PC-3 (cell line): Measurements from ENCODE around the gene DSG2.

Source experiments
- EZH2 ChIP-seq: fragments of 300-600 bp; sonication (generic); IDR thresholded peaks from one replicate; pipeline ENCODE4 v1.6.1; 2017; ENCODE audit warnings: antibody characterized with exemption, mild to moderate bottlenecking, low read length; ENCODE audit not compliant: unreplicated experiment
- EZH2phosphoT487 ChIP-seq: fragments of 300-600 bp; sonication (generic); IDR thresholded peaks from 2 replicates; pipeline ENCODE4 v1.6.1; 2018; ENCODE audit warnings: mild to moderate bottlenecking, antibody characterized with exemption, low read length, borderline replicate concordance
- TF ChIP-seq, protein P1 (sequence below): fragments of 300-600 bp; sonication (generic); conservative IDR thresholded peaks from 2 replicates; pipeline ENCODE4 v1.5.1; 2017; ENCODE audit warnings: antibody characterized with exemption, low read depth, mild to moderate bottlenecking, low read length

DNA sequence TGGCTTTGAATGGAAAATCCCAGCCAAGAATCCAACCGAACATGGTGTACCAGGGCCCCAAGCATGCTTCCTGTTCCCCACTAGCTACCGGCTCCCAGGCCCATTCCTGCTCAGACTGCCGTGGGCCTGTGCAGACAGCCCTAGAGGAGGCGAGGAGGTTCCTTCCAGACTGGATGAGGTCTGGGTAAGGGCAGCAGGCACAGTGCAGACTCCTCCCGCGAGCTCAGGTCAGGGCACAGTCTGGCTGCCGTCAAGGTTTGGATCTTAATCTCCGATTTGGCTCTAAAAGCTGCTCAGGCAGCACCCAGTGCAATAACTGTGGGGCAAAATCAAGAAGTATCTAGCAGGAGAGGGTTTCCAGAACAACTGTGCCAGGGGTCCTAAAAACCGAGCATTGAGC, 74.4 kb downstream of the DSG2 start:
- TF ChIP-seq, protein P1, sequence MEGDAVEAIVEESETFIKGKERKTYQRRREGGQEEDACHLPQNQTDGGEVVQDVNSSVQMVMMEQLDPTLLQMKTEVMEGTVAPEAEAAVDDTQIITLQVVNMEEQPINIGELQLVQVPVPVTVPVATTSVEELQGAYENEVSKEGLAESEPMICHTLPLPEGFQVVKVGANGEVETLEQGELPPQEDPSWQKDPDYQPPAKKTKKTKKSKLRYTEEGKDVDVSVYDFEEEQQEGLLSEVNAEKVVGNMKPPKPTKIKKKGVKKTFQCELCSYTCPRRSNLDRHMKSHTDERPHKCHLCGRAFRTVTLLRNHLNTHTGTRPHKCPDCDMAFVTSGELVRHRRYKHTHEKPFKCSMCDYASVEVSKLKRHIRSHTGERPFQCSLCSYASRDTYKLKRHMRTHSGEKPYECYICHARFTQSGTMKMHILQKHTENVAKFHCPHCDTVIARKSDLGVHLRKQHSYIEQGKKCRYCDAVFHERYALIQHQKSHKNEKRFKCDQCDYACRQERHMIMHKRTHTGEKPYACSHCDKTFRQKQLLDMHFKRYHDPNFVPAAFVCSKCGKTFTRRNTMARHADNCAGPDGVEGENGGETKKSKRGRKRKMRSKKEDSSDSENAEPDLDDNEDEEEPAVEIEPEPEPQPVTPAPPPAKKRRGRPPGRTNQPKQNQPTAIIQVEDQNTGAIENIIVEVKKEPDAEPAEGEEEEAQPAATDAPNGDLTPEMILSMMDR, result no peak
- TF ChIP-seq EZH2 (no peak), EZH2phosphoT487 (no peak)
